H7 (cell line): Measurements from ENCODE around the gene DEF6. TPM values are rescaled to one million over a fixed set of nuclear protein-coding genes. Genes with fewer than 3 reads are reported as not detected.

Source experiments
- DNase-seq: peaks from one replicate; pipeline ENCODE4 v3.0.0; 2012
- H3K27me3 ChIP-seq: 2 replicates; pipeline ENCODE4 v1.6.0; 2011; ENCODE audit warnings: mild to moderate bottlenecking, low read length; ENCODE audit not compliant: control insufficient read depth, insufficient read depth
- H3K36me3 ChIP-seq: replicated peaks from 2 replicates; pipeline ENCODE4 v1.5.1; 2011; ENCODE audit warnings: low read length; ENCODE audit not compliant: control insufficient read depth, insufficient read depth
- H3K4me3 ChIP-seq: 2 replicates; pipeline ENCODE4 v1.5.1; 2011; ENCODE audit warnings: low read depth, mild to moderate bottlenecking, control low read depth, low read length, moderate library complexity; ENCODE audit not compliant: insufficient read depth
- total RNA-seq: library from RNA; depleted of rRNA; stranded (reverse); fragments of >200 nt; shearing (Covaris generic); gene quantifications from 2 replicates; pipeline ENCODE4 v1.2.3, GENCODE V29; 2014

DEF6 gene
- total RNA-seq, 1 experiment from 2014 or later: 6.5 TPM

DNA sequence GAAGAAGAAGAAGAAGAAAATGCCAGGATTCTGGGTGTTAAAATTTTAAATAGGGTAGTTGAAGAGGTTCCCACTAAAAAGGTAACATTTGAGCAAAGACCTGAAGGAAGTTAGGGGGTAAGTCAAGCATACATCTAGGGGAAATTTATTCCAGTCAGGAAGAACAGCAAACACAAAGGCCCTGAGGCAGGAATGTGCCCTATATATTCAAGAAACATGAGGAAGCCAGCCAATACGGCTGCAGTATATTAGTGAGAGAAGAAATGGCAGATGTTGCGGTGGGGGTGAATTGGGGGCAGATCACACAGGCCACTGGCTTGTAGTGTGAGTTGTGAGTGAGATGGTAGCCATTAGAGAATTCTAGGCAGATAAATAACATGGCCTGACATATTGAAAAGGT is 32.1 kb upstream of the DEF6 start:
- Histone ChIP-seq H3K36me3 (no peaks in the 10 kb centered on the region), H3K27me3 (no peaks in the 10 kb centered on the region), H3K4me3 (no peak overlapping the region)
- DNase-seq: no peak

DNA sequence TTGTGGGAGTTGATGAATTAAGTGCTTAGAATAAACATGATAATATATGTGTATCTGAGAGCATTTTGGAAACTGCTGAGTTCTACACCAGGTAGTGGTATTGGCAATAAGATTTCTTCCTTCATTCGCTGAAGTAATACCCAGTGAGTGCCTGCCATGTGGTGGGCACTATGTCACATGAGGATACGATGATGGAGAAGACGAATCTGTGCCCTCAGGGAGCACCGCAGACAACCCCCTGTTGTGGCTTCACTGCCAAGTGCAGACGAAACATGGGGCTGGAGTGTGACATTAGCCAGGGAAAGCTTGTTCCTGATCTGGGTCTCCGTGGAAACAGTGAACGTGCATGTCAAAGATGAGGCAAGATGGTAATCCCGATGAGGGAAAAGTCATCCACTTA is 30.2 kb upstream of the DEF6 start:
- H3K27me3 ChIP-seq: no peaks in the 10 kb centered on the region
- DNase-seq: no peak
- no peak overlapping the region for H3K4me3 ChIP-seq
- H3K36me3 ChIP-seq: no peaks in the 10 kb centered on the region

DNA sequence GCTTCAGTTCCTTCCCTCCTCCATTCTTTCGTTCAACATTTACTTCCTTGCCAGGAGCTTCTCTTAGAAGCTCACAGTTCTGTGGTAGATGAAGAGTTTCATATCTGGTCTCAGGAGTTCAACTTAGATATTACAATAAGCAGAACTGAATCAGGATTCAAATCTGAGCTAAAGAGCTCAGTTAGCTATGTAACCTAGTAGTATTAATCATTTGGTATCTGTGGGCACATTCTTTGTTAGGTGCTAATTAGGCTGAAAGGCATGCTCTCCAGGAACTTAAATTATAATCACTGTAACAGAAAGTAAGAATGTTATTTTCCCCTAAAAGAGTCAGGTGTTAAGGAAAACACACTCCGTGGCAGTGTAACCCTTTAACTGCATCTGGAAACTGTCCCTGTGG is 29.7 kb upstream of the DEF6 start:
- no peaks in the 10 kb centered on the region for H3K36me3 ChIP-seq
- DNase-seq: no peak
- H3K4me3 ChIP-seq: no peak overlapping the region
- H3K27me3 ChIP-seq: no peaks in the 10 kb centered on the region

DNA sequence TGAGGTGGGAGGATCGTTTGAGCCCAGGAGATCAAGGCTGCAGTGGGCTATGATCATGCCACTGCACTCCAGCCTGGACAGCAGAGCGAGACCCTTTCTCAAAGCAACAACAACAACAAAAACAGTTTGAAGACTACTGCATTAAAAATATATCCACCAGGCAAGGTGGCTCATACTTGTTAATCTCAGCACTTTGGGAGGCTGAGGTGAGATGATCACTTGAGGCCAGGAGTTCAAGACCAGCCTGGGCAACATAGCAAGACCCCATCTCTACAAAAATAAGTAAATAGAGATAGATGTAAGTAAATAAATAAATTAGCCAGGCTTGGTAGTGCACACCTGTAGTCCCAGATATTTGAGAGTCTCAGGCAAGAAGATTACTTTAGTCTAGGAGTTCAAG is 25.6 kb upstream of the DEF6 start:
- DNase-seq: no peak
- no peaks in the 10 kb centered on the region for H3K27me3 ChIP-seq
- no peaks in the 10 kb centered on the region for H3K36me3 ChIP-seq
- no peak overlapping the region for H3K4me3 ChIP-seq

DNA sequence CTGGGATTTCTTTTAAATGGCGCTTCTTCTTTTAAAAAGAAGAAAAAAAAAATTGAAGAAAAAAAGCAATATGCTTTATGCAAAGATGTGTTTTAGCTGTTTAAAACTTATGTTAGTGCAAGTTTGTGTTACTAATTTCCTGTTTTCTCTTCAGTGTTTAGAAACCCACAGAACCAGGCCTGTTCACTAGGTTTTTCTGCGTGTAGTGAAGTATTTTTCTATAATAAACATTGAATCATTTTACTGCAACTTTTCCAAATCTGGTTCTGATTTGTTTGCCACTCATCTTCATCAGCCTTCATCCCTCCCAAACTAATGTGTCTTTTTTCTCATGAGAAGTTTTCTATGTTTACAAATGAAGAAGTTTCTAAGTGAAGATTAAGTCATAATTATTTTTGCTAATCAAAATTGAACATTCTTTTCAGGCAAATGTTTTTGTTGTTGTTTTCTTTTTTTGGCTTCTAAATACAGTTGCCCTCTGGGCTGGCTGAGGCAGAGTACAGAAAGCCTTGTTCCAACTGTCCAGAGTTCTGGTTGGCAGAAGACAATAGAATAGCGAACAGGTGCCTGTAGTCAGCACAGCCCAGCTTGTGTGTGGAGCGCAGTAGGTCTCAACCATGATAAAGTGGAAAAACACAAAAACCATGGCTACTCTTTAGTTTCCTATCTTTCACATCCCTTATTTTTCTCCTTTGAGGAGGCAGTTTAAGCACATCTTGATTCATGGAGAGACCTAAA is 23.6 kb upstream of the DEF6 start:
- Histone ChIP-seq H3K36me3 (no peaks in the 10 kb centered on the region), H3K4me3 (no peak overlapping the region), H3K27me3 (no peaks in the 10 kb centered on the region)
- DNase-seq: no peak

DNA sequence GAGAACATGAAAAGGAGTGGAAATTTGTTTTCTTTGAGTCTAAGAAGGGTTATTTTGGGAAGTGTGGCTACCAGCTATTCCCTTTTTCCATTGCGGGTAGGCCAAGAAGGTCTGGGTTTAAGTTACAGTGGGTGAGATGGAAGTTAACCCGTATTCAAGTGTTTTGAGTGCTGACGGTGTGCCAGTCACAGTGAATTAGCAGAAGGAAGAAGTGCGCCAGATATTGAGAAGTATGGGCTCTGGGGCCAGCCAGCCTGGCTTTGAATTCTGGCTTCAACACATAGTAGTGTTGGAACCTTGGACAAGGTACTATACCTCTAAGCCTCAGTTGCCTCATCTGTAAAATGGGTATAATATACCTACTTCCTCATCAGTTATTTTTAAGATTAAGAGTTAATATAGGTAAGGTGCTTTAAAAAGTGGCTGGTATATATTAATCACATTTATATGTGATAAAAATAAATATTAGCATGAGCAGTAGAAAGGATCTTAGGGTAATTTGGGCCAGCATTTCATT is 21.8 kb upstream of the DEF6 start:
- no peaks in the 10 kb centered on the region for H3K27me3 ChIP-seq
- no peak for DNase-seq
- H3K36me3 ChIP-seq: no peaks in the 10 kb centered on the region
- no peak overlapping the region for H3K4me3 ChIP-seq

DNA sequence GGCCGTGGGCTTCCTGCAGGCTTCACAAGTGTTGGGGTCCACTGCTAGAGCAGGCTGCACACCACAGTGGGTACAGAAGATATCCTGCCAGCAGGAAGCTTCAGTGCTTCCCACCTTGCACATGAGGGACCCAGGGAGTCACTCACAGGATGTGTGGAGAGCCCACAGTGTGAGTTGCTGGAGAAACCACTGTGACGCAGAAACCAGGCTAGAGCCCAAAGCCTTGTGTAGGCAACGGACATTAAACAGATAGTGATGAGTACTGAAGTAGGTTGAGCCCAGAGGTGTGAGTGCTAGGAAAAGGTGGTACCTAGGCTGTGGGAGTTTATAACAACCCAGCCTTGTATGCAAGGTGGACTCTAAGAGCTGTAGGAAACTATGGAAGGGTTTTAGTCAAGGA is 18.9 kb upstream of the DEF6 start:
- peaks cover 4% of the 10 kb centered on the region for H3K36me3 ChIP-seq
- DNase-seq: no peak

DNA sequence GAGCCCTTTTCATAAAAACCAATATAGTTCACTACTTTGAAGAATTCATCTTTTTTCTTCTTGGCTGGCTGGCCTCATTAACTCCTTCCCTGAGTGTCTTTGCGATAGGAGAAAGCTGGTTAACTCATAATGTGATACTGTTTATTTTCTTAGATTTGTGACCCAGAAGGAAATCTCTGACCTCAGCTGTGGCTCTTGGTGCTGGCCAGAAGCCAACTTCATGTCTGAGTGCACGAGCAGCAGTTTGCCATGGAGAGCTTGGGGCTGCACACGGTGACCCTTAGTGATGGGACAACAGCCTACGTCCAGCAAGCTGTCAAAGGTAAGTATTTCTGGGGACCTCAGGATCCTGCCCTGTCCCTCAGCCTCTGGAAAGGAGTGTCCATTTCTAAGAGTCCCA is 16.7 kb upstream of the DEF6 start:
- Histone ChIP-seq H3K27me3 (no peaks in the 10 kb centered on the region), H3K36me3 (peaks cover 5% of the 10 kb centered on the region)

More for the DNA sequence above, 18.9 kb upstream of the DEF6 start:
- Histone ChIP-seq H3K4me3 (no peak overlapping the region), H3K27me3 (no peaks in the 10 kb centered on the region)

DNA sequence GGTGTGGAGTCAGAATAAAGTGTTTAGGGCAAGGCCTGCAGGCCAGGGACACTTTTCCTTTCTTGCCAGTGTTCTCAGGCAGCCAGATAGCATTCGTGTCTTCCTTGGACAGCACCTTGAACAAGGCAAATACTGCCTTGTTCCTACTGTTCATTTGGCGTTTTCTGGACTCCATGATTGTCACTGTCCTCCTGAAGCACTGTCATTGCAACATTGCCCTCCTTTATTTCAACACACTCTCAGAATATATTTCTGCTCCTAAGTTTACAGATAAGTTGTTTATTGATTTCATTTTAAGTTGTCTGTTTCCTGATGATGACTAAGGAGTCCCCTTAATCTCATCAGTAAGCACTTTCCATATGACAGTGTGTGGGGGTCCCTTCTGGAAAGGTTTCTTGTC is 15.1 kb upstream of the DEF6 start:
- no peak overlapping the region for H3K4me3 ChIP-seq
- no peak for DNase-seq
- peaks cover 11% of the 10 kb centered on the region for H3K36me3 ChIP-seq
- H3K27me3 ChIP-seq: no peaks in the 10 kb centered on the region

More for the DNA sequence above, 16.7 kb upstream of the DEF6 start:
- no peak for DNase-seq
- no peak overlapping the region for H3K4me3 ChIP-seq

DNA sequence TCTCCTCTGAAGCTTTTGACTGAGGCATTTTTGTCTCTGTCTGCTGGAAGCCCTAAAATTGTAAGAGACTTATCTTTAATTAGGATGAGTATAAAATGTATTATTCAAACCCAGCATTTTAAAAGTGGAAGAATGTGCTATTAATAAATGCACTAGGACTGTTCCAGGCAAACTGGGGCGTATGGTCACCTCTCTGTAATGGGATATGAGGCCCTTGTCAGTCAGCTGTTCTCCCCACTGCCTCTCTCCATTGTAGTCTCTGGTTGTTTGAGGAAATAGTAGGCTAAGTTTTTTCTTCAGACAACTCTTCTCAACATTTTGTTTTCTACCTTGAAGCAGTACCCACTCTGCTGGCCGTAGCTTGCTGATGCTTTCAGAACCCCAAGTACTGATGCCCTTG is 14.3 kb upstream of the DEF6 start:
- Histone ChIP-seq H3K4me3 (no peak overlapping the region), H3K36me3 (peaks cover 15% of the 10 kb centered on the region), H3K27me3 (no peaks in the 10 kb centered on the region)
- no peak for DNase-seq

DNA sequence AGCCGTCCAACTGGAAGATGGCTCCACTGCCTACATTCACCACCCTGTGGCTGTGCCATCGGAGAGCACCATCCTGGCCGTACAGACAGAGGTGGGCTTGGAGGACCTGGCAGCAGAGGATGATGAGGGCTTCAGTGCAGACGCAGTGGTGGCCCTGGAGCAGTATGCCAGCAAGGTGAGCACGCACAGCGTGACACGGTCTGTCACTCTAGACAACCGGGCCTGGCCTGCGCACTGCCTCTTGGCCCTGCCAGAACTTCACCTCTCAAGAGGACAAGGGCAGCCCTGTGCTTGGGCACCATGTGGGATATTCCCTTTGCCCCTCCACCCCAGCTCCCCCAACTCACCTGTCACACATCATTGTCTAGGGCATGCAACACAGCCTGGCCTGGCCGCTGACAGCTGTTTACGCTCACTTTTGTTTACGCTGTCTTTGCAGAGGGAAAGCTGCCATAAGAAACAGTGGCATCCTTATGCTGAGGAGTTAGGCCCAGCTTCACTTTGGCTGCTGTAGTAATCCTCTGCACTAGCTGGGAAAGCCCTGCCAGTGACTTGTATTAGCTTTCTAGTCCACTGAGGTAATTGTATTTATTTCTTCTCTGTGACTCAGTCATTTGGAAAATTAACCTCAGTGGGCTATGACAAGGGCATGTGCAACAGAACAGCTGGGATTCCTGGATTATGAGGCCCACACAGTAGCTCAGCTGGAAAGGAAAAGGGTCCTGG is 9.8 kb upstream of the DEF6 start:
- no peak overlapping the region for H3K4me3 ChIP-seq
- H3K27me3 ChIP-seq: no peaks in the 10 kb centered on the region
- DNase-seq: no peak
- peaks cover 25% of the 10 kb centered on the region for H3K36me3 ChIP-seq

DNA sequence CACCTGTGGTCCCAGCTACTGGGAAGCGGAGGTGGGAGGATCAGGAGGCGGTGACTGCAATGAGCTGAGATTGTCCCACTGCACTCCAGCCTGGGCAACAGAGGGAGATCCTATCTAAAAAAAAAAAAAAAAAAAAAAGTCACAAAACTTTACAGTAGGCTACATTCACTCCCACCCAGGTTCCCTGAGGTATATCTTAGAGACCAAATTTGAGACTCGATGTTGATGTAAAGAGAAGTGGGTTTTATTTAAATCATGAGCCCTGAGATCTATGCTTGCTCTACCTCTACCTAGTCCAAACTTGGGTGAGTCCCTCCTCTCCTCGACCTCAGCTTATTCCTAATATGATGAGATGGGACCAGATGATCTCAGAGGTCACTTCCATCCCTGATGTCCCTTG is 8.8 kb upstream of the DEF6 start:
- no peaks in the 10 kb centered on the region for H3K27me3 ChIP-seq
- no peak for DNase-seq
- H3K36me3 ChIP-seq: peaks cover 26% of the 10 kb centered on the region
- H3K4me3 ChIP-seq: no peak overlapping the region

DNA sequence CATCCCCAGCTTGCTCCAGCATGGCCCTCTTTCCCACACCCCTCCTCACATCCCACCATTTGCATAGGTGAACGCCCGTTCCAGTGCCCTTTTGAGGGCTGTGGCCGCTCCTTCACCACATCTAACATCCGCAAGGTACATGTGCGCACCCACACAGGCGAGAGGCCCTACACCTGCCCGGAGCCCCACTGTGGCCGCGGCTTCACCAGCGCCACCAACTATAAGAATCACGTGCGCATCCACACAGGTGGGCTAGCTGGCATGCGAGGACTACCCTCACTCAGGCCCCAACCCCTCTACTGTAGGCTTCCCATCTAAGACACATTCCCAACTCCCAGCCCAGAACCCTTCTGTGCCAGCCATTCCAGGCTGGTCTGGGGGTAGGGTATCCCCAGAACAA is 6.1 kb upstream of the DEF6 start:
- Histone ChIP-seq H3K27me3 (no peaks in the 10 kb centered on the region), H3K36me3 (peaks cover 26% of the 10 kb centered on the region), H3K4me3 (no peak overlapping the region)
- DNase-seq: no peak

DNA sequence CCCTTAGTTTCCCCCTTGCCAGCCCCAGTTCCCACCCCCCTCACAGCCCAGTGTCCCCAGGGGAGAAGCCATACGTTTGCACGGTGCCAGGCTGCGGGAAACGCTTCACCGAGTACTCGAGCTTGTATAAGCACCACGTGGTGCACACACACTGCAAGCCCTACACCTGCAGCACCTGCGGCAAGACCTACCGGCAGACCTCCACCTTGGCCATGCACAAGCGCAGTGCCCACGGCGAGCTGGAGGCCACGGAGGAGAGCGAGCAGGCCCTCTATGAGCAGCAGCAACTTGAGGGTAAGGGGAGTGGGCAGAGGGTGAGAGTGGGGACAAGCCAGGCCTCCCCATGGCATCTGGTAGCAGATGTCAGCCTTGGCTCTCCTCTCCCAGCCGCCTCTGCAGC is 5.1 kb upstream of the DEF6 start:
- DNase-seq: no peak
- Histone ChIP-seq H3K4me3 (no peak overlapping the region), H3K36me3 (peaks cover 23% of the 10 kb centered on the region), H3K27me3 (no peaks in the 10 kb centered on the region)

DNA sequence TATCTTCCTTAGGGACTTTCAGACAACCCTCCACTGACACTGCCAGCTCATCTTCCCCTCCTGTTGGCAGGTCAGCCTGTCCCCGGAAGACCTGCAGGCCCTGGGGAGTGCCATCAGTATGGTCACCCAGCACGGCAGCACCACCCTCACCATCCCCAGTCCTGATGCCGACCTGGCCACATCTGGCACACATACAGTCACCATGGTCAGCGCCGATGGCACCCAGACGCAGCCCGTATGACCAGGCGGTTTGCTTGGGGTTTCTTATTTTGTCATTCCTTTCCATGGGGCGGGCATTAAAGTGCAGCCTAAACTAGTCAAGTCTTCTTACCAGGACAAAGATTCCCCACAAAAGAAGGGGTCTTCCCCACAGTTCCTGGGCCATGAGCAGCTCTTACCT is 3.9 kb upstream of the DEF6 start:
- no peak for DNase-seq

More for the DNA sequence above, 3.9 kb upstream of the DEF6 start:
- peaks cover 19% of the 10 kb centered on the region for H3K36me3 ChIP-seq
- no peak overlapping the region for H3K4me3 ChIP-seq
- H3K27me3 ChIP-seq: no peaks in the 10 kb centered on the region
